GM19043 (cell line): ENCODE data around the gene CDKN2B-AS1.

ENCODE experiments used
- ATAC-seq: cut with Tn5 transposase; IDR thresholded peaks from one replicate; pipeline ENCODE4 v1.9.1; 2021; ENCODE audit warnings: low read depth; ENCODE audit not compliant: unreplicated experiment

Gene CDKN2B-AS1

DNA sequence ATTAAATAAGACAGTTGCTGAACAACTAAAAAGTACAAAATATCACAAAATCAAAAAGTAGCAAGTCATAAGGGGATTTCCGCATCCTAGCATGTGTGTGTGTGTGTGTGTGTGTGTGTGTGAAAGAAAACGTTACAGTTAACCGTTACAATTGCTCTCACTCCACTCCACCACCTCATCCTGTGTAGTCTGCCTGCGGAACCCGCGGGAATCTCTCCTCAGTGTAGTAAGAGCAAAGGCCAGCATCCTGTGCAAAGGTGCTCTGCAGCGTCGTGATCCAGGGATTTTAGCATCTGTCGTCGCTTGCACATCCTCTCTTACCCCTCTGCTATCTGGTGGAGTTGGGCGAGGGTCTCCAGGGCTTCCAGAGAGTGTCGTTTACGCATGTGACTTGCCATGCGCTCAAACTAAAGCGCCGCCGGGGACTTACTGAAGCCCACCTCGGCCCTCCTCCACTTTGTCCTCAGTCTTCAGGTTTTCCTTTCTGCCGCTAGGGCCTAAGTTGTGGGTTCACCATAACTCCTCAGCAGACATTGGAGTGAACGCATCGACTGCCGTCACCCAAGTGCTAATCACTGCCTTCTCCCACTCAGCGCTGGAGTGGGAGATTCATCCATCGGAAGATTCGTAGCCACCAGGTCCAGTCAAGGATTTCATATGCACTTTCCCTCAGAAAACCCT is 10.6 kb downstream of the CDKN2B-AS1 start:
- no peak for ATAC-seq

DNA sequence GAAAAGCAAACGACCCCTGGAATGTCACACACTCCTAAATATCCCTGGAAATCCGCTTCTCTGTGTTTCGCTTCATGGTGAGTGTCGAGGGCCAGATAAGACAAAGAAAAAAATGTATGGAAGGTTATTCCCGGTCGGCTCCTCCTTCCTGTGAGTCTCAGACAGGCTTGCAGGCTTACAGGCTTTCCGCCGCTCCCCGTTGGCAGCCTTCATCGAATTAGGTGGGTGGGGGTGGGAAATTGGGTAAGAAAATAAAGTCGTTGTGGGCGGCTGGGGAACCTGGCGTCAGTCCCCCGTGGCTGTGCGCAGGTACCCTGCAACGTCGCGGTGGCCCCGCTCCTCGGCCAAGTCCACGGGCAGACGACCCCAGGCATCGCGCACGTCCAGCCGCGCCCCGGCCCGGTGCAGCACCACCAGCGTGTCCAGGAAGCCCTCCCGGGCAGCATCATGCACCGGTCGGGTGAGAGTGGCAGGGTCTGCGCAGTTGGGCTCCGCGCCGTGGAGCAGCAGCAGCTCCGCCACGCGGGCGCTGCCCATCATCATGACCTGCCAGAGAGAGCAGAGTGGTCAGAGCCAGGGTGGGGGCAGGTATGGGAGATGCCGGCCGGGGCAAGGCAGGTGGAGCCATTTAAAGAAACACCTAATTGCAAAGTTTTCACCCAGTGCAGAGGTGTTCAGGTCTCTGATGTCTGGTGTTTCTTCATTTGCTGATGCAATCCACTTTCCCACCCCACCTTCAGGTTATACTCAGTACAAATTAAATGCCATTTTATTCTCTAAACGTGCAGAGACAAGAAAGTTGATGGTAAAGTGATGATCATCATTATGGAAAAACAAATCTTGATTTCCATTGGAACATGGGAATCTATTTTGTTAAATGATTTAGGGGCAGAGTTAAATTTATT is 11.4 kb downstream of the CDKN2B-AS1 start:
- no peak for ATAC-seq

DNA sequence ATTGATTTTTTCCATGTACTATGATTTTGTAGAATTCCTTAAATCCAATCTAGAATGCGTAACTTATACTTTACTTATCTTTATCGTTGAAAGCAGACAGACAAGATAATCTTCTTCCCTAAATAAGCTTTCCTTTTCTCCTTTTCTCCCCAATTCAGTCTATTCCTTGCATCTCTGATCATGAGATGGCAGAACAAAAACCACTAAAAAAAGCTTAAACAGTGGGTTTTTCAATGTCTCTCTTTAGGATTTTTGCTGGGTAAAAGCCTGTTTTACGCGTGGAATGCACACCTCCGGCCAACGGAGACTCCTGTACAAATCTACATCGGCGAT is 13.8 kb downstream of the CDKN2B-AS1 start:
- ATAC-seq: no peak

DNA sequence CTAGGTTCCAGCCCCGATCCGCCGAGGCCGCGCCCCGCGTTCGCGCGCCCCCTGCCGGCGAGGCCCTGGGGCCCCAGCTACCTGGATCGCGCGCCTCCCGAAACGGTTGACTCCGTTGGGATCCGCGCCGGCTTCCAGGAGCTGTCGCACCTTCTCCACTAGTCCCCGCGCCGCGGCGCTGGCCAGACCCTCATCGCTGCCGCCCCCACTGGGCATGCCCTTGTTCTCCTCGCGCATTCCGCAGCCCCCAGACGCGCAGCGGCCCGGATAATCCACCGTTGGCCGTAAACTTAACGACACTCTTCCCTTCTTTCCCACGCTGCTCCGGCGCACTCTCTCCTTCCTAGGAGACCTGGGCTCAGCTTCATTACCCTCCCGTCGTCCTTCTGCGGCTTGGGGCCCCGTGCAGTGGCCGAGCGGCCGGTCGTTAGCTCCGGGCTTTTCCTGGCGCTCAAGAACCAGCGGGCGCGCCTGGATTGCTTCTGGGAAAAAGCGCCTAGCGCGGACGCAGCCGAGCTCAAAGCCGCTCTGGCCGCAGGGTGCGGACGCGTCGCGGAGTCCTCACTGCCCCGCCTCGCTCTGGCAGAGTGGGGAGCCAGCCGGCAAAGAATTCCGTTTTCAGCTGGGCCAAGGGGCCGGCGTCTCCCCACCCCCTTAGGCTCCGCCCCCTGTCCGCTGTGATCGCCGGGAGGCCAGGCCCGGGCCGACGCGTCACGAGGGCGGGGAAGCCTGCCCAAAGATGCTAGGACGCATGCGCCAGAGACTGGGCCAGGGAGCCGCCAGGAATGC is 14.3 kb downstream of the CDKN2B-AS1 start, which contains the start of gene CDKN2B:
Gene CDKN2B, minus strand, starts transcription at position 589 of the 789 bp plus-strand sequence. Its CDS starts 352 bp downstream, at position 237.
- peak; percentile 87 for ATAC-seq

DNA sequence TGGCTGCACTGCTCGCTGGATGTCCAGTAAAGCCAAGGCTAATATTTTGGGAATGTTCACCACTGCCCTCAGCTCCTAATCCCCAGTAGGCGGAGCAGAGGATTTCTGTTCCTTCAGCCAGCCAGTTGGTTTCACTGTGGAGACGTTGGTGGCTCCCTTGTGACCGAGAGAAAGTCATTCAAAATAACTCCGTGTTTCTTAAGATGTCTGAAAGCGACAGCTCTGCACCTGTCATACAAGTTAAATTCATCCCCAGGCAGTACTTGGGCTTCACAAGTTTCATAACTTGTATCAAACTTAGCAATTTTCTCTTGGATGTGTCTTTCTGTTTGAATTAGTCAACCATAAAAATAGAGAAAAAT is 14.9 kb downstream of the CDKN2B-AS1 start:
- ATAC-seq: peak; percentile 25

DNA sequence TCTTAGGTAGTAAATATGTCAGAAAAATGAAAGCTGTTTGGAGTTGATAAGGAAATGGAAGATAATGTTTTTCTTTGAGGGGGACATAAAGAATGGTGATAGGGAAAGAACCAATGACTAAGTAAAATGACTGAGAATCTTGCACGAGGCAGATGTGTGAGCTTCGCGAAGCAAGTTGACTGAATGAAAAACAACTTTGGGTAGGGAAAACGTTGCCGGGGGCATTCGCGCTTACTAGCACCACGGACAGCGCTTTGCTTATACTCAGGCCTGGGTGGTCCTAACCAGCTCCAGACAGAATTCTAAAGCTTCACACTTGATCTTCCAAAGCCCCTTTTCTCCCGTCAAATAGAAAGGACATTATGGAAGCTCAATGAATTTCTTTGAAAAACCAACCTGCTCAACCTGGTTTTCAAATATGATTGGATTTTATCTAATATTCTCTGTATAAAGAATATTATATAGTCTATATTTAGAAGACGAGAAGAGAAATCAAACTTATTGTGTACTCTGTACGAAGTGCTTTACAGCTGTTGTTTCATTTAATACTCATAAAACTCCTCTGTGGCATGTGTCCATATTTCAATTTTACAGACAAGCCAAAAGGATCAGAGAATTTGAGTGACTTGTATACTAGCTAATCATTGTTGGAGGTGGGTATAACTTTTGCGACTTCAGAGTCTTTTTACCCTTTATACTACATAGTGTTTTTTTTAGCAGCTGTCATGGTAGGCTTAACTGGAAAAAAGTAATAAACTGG is 16.5 kb downstream of the CDKN2B-AS1 start:
- ATAC-seq: no peak

DNA sequence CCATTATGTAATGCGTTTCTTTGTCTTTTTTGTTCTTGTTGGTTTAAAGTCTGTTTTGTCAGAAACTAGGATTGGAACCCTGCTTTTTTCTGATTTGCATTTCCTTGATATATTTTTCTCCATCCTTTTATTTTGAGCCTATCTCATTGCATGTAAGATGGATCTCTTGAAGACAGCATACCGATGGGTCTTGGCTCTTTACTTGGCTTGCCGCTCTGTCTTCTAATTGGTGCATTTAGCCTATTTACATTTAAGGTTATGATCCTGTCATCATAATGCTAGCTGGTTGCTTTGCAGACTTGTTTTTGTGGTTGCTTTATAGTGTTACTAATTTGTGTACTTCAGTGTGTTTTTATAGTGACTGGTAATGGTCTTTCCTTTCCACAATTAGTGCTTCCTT is 27.8 kb downstream of the CDKN2B-AS1 start:
- no peak for ATAC-seq

DNA sequence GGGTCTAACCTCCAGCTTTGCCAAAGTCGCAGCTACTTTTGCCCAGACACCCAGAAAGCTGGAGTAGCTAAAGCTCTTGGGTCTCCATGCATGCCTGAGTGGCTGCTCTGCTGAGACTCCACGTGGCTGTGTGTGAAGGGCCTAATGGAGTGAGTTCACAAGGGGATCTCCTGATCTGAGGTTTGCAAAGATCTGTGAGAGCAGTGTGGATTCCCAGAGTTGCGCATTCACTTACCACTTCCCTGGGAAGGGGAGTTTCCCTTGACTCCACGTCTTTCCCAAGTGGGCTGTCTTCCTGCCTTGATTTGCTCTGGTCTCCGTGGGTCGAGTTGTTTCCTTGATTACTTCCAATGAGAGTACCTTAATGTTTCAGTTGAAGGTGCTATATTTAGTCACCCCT is 32.1 kb downstream of the CDKN2B-AS1 start:
- ATAC-seq: no peak

DNA sequence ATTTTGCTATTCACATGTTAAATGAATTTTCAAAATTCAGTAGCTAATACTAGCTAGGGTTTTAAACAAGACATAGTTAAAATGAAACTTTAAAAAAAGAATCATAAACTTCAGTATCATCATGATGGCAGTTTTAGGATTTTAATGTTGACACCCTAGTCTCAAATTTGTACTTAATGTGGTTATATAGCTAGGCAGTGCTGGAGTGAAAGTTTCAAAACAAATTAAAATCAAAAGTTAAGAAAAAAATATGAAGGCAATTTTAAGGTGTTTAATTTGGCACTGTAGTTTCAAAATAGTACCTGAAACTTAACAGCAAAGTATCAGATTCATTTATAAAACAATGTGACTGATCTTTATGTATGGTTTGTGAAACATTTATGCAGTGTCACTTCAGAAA is 33.8 kb downstream of the CDKN2B-AS1 start:
- no peak for ATAC-seq

DNA sequence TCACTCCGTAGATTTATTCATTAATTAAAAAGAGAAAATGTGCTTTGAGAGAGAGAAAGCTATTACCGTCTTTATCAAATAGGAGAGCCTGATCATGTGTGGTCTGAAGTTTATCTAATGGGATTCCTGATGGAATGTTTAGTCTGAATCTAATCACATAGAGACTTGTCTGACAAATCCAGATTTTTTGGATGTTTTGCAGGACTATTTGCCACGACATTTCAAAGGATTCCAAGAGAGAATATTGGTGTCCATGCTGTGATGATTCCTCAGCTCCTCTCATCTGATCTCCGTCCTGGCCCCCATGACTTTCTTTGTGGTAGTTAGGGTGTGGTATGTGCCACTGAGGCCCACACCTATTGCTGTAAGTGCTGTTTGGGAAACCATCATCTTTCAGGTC is 34.6 kb downstream of the CDKN2B-AS1 start:
- ATAC-seq: no peak

DNA sequence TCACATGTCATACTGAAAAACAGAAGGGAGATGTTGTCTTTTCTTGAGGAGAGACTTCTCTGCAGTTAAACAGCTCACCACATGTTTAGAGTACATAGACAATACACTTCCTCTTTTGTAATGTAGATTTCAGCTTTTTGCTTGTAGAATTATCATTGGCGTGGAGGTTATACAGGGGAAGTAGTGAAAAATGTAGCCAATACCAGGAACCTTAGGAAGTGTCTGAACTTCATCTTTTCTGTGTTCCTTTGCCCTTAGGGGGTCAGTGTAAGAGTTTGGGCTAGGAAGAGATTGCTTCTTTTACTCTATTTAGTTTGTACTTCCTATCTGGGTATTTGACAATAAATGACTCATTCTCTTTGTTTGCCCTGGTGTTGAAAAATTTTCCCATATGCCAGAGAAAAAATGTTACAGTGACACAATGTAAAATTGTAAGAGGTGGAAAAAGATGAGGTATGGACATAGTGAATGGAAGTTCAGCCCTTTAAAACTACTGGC is 35.6 kb downstream of the CDKN2B-AS1 start:
- peak; percentile 69 for ATAC-seq

DNA sequence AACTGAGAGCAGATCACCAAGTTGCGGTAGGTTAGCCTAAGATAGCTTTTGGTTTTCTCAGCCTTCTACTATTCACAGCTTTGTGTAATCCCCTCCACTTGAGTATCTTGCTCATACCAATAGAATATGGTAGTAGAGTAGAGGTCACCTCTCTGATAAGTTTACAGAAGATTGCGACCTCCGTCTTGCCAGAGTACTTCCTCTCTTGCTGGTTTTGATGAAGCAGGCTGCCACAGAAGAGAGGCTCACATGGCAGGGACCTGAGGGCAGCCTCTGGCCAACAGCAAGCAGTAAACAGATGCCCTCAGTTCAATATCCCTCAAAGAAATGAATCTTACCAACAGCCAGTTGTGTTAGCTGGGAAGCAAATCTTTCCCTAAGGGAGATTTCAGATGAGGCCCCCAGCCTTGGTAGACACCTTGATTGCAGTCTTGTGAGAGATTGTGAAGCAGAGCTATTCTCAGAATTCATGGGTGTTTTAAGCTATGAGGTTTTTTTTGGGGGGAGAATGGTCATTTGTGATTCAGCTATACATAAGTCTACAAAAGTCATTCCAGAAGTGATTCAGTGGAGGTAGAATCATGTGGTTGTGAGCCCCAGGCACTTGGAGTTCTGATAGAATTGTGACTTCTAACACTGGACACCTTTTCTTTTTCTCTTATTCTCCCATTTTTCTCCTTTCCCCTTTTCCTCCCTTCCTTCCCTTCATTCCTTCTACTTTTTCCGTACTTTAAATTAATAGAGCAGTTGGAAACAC is 37.2 kb downstream of the CDKN2B-AS1 start:
- ATAC-seq: no peak

DNA sequence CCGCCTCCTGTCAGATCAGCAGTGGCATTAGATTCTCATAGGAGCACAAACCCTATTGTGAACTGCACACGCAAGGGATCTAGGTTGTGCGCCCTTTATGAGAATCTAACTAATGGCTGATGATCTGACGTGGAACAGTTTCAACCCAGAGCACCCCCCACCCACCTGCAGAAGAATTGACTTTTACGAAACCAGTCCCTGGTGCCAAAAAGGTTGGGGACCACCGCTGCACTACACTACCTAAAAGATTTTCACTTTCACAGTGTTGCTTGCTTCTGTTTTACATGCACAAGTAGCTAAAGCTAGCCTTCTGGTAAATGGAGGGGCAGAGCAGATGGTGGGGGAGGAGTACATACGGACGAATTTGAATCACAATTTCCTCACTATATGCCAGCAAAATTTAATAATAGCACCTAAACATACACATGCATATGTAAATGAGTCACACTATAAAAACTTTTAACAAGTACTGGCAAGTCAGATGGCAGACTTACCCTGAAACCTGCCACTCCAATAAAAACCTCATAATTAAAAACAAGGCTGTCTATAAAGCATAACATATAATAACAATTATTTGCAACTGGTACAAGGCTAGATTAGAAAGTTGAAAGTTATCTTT is 38.5 kb downstream of the CDKN2B-AS1 start:
- no peak for ATAC-seq

DNA sequence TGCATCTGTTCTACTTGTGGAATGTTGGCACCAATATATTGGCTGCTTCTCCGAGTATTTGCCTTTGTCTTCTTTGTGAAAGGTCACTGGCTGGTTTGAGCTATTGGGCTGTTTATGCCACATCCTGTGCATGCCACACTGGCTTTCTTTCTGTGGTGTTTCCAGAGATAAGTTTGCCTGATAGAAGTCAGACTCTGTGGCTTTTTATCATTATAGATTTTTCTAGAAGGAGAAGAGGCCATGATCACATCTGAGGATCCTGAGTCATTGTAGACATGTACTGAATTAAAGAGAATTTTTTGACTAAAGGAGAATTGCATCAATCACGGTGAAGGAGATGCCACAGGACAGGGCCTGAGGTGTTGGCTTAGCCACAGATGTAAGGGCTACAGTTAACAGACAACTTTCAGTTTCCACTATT is 41.0 kb downstream of the CDKN2B-AS1 start:
- no peak for ATAC-seq

DNA sequence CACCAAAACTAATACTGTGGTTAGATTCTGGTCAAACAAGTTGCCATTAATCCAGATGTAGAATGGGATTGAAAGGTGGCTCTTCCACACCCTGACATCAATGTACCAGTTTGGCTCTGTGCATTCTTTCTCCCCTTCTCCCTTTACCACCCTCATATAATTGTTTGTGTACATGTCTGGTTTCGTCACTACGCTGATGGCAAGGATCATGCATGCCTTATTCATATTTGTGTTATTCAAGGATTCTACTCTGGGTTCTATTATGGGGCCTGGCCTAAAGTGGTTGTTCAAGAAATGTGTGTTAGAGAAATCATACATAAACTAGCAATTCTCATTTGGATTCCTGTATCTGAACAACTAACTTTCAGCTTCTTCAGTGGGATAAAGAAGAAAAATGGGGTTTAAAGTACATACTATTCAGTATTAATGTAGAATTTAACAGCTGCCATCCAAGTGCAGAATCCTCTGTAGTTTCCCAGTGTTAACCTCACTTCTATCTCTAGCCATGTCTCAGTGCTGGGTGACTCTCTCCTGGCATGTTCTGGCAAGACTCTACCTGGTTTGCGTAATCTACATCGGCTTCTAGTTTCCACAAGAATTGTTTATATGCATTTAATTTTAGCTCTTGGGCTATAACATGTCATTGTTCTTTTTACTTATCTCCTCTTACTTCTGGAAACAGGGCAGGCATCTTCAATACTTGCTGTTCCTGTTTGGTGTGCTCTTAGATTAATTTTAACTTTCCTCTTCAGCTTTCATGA is 42.5 kb downstream of the CDKN2B-AS1 start:
- no peak for ATAC-seq

DNA sequence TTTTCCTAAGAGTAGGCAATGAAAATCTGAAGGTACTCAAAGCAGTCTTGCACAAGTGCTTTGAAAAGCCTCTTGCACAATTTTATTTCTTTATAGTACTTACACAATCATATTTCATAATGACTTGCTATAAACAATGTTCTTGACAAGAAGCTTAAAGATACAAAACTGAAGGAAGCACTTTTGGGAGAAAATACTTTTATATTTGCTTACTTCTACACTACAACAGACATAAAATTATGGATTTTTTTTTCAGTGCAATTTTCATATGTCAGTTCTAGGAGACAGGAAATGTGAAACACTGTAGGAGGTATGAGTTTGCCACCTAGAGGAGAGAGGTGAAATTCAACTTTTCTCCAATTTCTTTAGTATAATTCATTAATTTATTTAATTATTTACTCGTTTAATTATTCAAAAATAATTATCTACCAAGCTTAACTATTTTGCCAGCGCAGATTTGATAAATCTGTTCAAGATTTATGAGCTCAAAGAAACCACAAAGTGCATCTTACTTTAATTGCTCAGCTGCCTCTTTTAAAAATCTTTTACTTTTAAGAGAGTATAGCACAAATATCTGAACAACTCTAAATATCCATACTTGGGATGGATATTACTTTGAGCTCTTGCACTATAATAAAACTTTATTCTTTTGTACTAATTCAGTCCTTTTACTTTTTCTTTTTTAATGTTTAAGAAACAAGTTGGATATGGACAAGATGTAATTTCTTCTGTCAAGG is 43.5 kb downstream of the CDKN2B-AS1 start:
- no peak for ATAC-seq

DNA sequence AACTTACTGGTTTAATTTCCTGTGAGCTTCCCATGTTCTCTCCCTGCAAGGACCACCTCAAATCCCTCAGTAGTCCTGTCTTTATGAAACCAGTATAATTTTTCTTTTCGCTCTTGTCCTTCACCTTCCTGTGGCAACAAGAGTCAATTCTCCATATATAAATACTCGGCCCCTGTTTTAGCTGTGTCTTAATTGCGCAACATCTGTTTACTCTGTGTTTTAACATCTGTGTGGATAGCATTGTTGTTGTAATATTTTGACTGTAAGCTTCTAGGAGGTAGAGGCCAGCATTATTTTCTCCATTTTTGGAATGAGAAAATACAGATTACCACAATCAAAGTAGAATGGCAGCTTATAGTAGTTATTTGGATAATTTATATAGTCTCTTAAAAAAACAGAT is 44.7 kb downstream of the CDKN2B-AS1 start:
- no peak for ATAC-seq

DNA sequence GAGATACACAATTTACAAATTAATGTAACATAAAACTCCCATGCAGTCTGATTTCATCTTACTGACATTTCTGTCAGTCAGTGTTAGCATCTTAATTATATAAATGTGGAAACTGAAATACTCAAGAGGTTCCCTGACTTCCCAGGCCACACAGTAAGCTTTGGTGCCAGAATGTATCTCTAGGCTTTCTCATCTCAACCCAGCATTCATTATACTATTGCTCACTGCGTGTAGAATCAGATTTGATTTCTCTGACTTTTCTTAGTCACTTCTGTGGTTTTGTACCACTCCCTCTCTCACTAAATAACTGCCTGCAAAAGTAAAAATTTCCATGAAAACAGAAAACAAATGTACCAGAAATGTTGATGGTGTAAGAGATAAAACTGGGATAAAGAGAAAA is 46.2 kb downstream of the CDKN2B-AS1 start:
- no peak for ATAC-seq
